Stimulated activated CD8-positive, alpha-beta memory T cell treated with anti-CD3 and anti-CD28 coated beads, Interleukin-7, amount 100 ng/mL, for 48 hours (primary cell): ENCODE data around the gene FANCM.

Experiments used
- DNase-seq, 2 donors: peaks; one replicate each; pipeline ENCODE4 v3.0.0-alpha.2; 2020; ENCODE audit warnings: low read depth in 1 of 2; ENCODE audit errors: extremely low read depth in 1 of 2

The FANCM gene

DNA sequence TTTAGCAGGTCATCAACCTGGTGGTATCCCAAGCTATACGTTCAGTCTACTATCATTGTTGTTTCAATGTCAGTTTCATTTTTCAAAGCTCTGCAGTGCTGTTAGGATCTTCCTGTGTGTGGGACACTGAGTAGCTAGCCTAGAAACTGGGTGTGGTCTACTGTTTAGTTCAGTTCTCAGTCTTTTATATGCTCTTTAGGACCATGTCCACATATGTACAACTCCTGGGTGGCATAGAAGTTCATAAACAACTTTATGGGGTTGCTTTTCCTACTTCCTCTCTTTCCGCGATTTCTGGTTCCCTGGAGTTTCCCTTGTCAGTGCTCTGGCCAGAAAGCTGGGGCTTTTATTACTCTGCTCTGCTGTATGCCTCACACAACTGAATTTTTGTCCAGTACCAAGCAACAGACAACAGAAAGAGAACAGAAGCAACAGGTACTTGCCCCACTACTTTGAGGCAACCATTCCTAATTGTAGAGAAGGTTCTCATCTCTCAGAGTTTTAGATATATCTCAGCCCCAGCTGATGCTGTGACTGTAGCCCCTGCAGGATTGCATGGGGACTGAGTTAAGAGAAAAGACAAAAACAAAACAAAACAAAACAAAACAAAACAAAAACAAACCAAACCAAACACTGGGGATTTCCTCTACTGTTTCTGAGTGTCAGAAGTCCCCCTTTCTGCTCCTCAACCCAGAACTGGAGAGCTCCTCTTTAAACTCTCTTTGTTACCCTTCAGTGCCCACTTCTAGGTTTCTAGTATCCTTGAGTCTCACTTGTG, 86.9 kb downstream of the FANCM start:
- no peak for DNase-seq

DNA sequence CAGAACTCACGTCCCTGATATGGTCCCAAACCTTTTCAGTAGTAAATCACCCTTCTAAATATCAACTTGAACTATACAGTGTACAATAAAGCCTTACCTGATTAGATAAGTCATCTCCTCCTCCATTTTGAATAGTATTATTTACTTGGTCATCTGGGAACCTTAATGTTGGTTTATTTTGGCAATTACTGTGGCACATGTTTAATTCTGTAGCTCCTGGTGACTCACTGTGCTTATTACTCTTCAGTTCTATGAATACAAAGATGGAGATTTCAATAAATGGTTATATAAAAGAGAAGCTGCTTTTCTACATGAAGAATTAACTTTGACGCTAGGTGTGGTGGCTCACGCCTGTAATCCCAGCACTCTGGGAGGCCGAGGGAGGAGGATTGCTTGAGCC, 91.8 kb downstream of the FANCM start:
- DNase-seq, result no peak

GRCh38 chr14:45238988-45239387, 103.3 kb downstream of the FANCM start:
- DNase-seq, result no peak

DNA sequence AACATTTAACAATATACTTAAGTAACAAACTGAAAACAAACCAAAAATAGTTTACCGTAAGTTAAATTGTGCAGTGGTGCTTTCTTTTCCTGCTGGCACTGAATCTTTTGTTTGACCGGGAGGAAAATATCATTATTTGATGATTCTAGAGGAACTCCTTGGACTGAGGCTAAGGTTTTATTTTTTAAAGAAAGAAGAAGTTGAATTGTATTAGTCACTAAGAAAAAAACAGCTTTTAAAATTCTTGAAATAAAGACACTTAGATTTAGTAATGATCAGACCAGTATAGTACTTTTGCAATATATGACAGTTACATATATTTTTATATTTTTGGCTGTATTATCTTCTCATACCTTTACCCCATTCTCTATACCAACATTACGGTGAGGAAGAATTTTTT, 107.0 kb downstream of the FANCM start:
- DNase-seq, result no peak

DNA sequence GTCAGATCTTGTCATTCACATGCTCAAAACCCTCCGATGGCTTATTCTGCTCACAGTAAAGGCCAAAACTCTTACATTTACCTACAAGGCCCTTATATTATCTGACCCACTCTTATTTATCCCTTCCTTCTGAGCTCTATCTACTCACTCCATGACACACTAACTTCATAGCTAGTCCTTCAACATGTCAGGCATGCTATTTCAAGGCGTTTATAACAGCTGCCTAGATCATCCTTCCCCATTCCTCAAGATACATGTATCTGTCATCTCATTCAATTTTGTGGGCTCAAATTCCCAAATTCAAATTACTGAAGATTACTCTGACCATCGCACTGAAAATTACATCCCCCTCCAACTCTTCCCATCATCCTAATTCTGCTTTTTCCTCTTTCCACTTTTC, 110.4 kb downstream of the FANCM start:
- DNase-seq, result no peak

GRCh38 chr14:45246691-45247090, 111.0 kb downstream of the FANCM start:
- DNase-seq, result no peak

DNA sequence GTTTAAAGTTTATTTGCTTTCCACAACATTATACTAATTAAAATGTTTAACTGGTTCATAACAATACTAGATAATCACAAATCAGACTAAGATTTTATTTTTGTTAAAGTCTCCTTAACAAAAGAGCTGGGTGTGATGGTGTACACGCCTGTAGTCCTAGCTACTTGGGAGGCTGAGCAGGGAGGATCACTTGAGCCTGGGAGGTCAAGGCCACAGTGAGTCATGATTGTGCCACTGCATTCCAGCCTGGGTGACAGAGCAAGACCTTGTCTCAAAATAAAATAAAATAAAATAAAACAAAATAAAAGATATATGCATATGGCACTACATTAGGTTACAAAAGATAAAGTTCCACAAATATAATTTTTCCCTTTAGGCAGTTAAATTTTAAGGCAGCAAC, 111.7 kb downstream of the FANCM start:
- no peak for DNase-seq

GRCh38 chr14:45249856-45250575, 114.3 kb downstream of the FANCM start:
- no peak for DNase-seq
